ENCODE measurements around the gene BANP.
"Not testable (repeated sequence)": the region's sequence is repeated elsewhere in the genome, so short reads cannot be mapped to it uniquely, and the experiment has no call there.

GRCh38 chr16:88093556-88094252, 142.5 kb downstream of the BANP start:
- not testable (repeated sequence) for TF ChIP-seq EZH2 (IDR thresholded peaks at IDR 0.05; ENCODE audit: borderline replicate concordance, low read depth, low read length, severe bottlenecking); CTCF (IDR thresholded peaks at IDR 0.05; ENCODE audit: borderline replicate concordance, extremely low read depth, low read length, poor library complexity, severe bottlenecking)
